Measurements from ENCODE around the gene ARPP19. TPM values are rescaled to one million over a fixed set of nuclear protein-coding genes. Genes with fewer than 3 reads are reported as not detected.
"Not testable (repeated sequence)": the region's sequence is repeated elsewhere in the genome, so short reads cannot be mapped to it uniquely, and the experiment has no call there.

Gene ARPP19
- total RNA-seq, 2 donors from 2014 or later = 118 to 176 TPM

DNA sequence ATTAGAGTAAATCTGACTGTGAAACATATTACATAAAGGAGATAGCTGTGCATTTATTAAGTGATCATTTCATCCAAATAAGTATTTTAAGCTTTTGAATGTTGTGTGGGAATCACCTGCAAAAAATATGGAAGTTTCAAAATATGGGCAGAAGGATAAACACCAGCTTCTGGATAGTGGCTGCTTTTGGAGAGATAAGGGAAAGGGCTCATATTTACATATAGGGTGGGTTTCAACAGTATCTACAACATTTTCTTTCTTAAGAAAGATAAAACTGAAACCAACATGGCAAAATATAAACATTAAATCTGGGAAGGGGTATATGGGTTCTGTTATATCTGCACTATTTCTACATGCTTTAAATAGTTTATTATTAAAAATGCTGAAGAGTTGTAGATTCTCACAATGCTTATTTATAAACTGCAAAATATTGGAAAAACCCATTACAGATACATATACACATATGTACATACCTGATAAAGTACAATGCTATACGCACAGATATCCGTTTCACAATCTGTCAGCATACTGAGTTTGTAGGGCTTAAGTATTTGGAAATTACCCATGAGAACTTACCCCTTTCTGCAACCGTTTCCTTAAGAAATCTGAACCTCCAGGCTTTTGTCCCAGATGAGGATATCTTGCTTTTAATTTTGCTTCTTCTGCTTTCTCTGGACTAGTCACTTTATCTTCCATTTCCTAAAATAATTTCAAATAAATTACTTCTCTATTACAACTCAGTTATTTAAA is 12.1 kb downstream of the ARPP19 start:
- intact Hi-C loops (cut with DNase I) = no loop called here
- no peak for DNase-seq (ENCODE audit: low spot score)

DNA sequence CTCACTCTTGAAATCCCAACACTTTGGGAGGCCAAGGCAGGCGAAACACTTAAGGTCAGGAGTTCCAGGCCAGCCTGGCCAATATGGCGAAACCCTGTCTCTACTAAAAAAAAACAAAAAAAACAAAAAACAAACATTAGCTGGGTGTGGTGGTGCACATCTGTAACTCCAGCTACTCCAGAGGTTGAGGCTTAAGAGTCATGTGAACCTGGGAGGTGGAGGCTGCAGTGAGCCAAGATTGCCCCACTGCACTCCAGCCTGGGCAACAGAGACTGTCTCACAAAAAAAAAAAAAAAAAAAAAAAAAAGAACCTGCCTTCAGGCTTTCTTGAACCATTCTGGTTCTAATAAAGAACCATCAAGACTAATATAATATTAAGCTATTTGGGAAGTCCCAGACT is 16.5 kb downstream of the ARPP19 start:
- intact Hi-C loops (cut with DNase I) = no loop called here
- DNase-seq (ENCODE audit: low spot score) = no peak

- intact Hi-C loops (cut with DNase I) = no loop called here
- DNase-seq (ENCODE audit: low spot score) = no peak
Measured at GRCh38 chr15:52551762-52552161, 17.1 kb downstream of the ARPP19 start.

GRCh38 chr15:52551186-52551585 is 17.6 kb downstream of the ARPP19 start:
- intact Hi-C loops (cut with DNase I); DNase-seq (ENCODE audit: low spot score): not testable (repeated sequence)

DNA sequence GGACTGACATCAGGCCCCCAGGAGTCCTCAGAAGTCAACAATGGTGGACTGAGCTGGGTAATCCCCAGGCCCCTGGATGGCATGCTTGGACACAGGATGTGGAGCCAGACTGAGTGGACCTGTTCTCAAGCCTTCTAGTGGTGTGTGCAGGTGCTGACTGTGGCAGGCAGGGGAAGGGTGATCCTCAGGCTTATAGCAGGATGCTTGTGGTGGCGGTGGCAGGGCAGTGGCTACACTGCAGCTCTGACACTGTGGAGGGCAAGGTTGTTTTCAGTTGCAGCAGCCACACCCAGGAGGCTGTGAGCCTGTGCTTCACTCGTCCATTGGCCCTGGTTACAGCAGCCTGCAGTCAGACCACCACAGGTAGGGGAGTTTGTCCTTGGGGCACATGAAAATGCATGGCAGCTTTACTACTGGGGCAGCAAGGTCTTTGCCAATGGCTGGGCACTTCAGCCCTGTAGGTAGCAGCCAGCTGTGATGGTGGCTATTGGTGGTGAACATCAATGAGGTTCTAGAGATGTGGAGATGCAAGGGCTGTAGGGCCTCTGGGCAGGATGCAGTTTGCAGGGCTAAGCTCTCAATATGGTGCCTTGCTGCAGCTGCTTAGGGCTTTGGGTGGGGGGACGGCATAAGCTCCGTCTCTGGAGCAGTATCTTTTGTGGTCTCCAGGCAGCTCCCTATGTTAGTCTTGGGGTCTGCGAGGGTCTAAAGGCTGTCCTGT is 22.6 kb downstream of the ARPP19 start:
- intact Hi-C loops (cut with DNase I) = no loop called here
- no peak for DNase-seq (ENCODE audit: low spot score)

DNA sequence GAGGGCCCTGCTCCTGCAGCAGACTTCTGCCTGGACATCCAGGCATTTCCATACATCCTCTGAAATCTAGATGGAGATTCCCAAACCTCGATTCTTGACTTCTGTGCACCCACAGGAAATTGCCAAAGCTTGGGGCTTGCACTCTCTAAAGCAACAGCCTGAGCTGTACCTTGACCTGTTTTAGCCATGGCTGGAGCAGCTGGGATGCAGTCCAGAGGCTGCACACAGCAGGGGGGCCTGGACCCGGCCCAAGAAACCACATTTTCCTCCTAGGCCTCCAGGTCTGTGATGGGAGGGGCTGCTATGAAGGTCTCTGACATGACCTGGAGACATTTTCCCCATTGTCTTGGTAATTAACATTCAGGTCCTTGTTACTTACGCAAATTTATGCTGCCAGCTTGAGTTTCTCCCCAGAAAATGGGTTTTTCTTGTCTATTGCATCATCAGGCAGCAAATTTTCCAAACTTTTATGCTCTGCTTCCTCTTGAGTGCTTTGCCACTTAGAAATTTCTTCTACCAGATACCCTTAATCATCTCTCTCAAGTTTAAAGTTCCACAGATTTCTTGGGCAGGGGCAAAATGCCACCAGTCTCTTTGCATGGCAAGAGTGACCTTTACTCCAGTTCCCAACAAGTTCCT is 28.3 kb downstream of the ARPP19 start:
- intact Hi-C loops (cut with DNase I) = no loop called here

GRCh38 chr15:52537459-52537858 is 31.4 kb downstream of the ARPP19 start:
- intact Hi-C loops (cut with DNase I) = no loop called here
- DNase-seq (ENCODE audit: low spot score) = no peak

More for the DNA sequence above, 28.3 kb downstream of the ARPP19 start:
- DNase-seq (ENCODE audit: low spot score) = no peak

GRCh38 chr15:52532427-52532826 is 36.4 kb downstream of the ARPP19 start:
- intact Hi-C loops (cut with DNase I) = no loop called here
- no peak for DNase-seq (ENCODE audit: low spot score)

DNA sequence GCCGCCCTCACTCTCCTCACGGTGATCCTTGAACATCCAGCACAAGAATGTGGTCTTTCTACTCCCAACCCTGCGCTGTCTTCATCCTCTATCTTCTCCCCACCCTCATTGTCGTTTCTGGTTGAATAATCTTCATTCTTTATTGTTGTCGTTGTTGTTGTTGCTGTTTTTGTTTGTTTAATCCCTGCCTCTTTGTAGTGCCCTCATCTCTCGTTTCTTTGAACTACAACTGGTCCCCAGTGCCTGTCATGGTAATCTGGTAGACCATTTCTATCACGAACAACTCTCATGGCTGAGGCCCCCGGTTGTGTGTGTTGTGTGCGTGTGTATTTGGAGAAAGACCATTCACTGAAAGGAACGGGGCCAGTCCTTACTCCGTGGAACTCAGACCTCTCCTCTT is 38.9 kb downstream of the ARPP19 start:
- no peak for DNase-seq (ENCODE audit: low spot score)
- intact Hi-C loops (cut with DNase I) = no loop called here

DNA sequence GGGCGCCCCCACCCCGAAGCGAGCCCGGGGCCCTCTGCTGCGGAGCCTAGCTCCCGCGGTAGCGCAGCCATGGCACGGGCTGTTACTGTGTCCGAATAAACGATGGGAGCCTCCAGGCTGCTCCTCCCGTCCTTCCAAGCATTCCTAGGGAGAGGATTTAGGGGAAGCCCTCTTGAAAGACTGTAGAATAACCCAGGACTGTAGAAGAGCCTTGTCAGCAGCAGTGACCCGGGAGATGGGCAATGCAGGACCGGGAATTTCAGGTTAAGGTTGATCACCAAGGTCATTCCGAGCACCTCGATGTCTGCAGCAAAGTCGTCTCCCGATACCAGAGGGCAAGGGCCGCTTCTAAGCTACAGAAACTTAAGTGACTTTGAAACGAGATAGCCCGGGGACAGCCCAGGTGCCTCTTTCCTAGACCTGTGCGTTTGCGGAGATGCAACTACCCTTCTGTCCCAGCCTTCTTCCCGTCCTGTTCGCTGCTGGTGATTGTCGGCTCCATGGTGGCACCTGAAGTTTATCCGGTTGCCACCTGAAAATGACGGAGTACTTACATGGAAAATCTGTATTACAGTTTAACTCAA is 39.4 kb downstream of the ARPP19 start:
- intact Hi-C loops (cut with DNase I) = no loop called here
- no peak for DNase-seq (ENCODE audit: low spot score)

DNA sequence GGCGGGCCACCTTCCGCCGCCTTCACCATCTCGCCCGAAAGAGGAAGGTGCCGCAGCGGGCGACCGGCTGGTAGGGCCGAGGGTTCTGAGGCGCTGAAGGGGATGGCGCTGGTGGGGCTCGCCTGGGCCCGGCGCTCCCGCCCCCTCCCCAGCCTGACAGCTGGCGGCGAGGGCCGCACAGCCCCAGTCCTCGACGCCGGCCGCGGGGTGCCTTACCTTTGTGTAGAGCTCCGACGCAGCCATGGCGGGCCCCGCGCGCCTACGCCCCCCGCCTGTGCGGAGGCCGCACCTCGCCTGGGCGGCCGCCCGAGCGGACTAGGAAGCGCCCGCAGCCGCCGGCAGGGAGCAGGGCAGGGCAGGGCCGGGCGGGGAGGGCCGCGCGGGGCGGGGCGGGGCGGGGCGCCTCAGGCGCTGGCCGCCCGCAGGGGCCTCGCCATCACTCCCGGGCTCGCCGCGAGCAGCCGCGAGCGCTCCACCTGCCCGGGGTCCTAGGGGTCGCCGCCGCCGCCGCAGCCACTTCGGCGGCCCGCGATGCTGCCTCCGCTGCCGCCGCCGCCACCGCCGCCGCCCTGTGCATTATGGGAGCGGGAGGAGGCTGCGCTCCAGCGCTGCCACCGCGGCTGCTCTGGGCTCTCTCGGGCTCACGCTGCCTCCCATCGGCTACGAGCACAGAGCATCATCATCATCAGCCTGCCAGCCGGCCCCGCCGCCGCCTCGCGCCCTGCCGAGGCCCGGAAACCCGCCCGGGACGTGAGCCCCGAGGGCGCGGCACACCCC is 40.1 kb downstream of the ARPP19 start, which contains the start of gene MYO5A:
TSS of gene MYO5A (minus strand) at position 317 of the 777 bp plus-strand sequence. CDS start at position 243, 74 bp downstream.
- intact Hi-C loops (cut with DNase I) = no loop called here

GRCh38 chr15:52527911-52528563 is 40.8 kb downstream of the ARPP19 start:
- no peak for DNase-seq (ENCODE audit: low spot score)
- intact Hi-C loops (cut with DNase I) = no loop called here

More for the DNA sequence above, 40.1 kb downstream of the ARPP19 start, which contains the start of gene MYO5A:
- DNase-seq (ENCODE audit: low spot score) = peak; percentile 93

GRCh38 chr15:52527196-52527910 is 41.5 kb downstream of the ARPP19 start:
- intact Hi-C loops (cut with DNase I) = no loop called here
- no peak for DNase-seq (ENCODE audit: low spot score)

GRCh38 chr15:52524223-52525136 is 44.4 kb downstream of the ARPP19 start:
- no peak for DNase-seq (ENCODE audit: low spot score)
- intact Hi-C loops (cut with DNase I) = no loop called here

DNA sequence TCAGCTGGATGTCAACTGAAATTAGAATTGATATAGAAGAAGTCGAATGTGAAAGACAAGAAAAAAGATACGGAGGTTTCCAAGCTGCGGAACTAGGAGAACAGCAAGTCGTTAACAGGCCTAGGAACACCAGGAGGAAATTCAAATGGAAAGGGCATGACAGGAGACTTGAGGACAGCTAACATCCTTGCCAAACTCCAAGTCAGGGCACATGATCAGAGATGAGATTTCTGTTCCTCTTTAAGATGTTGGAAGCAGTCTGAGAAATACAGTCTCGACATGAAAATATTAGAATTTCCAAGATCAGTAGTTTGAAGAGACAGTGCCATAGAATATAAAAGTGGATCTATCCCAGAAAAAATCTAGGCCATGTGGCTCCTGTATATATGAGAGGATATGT is 45.2 kb downstream of the ARPP19 start:
- intact Hi-C loops (cut with DNase I) = no loop called here
- no peak for DNase-seq (ENCODE audit: low spot score)

- no peak for DNase-seq (ENCODE audit: low spot score)
- intact Hi-C loops (cut with DNase I) = no loop called here
Measured at GRCh38 chr15:52523192-52523591, 45.6 kb downstream of the ARPP19 start.

- intact Hi-C loops (cut with DNase I) = no loop called here
Measured at GRCh38 chr15:52521682-52522081, 47.1 kb downstream of the ARPP19 start.

More at GRCh38 chr15:52521682-52522081, 47.1 kb downstream of the ARPP19 start:
- DNase-seq (ENCODE audit: low spot score) = no peak

Measured in posterior vena cava (tissue), 2 donors.